Body of pancreas (tissue), 4 donors: ENCODE results near the gene IGF2BP1.

Source experiments
- CTCF ChIP-seq, 7 experiments: fragments of 450-650 bp in 4 of 7; fragments of 200-600 bp in 3 of 7; sonication (generic) in 3 of 7; IDR thresholded peaks; one replicate each; pipeline ENCODE4 v1.5.1; 2016 to 2019; ENCODE audit warnings: antibody characterized with exemption in 7 of 7
- POLR2A ChIP-seq, 3 donors: fragments of 450-650 bp; IDR thresholded peaks; one replicate each; pipeline ENCODE4 v1.6.1; 2016; ENCODE audit warnings: antibody characterized with exemption in 3 of 3, mild to moderate bottlenecking in 2 of 3

GRCh38 chr17:48996722-48997102 lies 473 bp upstream of the IGF2BP1 start:
- TF ChIP-seq CTCF (IDR thresholded peaks at IDR 0.05) (no peak), POLR2A (IDR thresholded peaks at IDR 0.05) (no peak)
